GM19043 (cell line): ENCODE data around the gene PYGO1.
A peak's percentile ranks its signal among the peaks of the same experiment; 100 is the strongest.
"Not testable (repeated sequence)": the region's sequence is repeated elsewhere in the genome, so short reads cannot be mapped to it uniquely, and the experiment has no call there.

Experiments used
- ATAC-seq: cut with Tn5 transposase; IDR thresholded peaks from one replicate; pipeline ENCODE4 v1.9.1; 2021; ENCODE audit warnings: low read depth; ENCODE audit not compliant: unreplicated experiment

Gene PYGO1

DNA sequence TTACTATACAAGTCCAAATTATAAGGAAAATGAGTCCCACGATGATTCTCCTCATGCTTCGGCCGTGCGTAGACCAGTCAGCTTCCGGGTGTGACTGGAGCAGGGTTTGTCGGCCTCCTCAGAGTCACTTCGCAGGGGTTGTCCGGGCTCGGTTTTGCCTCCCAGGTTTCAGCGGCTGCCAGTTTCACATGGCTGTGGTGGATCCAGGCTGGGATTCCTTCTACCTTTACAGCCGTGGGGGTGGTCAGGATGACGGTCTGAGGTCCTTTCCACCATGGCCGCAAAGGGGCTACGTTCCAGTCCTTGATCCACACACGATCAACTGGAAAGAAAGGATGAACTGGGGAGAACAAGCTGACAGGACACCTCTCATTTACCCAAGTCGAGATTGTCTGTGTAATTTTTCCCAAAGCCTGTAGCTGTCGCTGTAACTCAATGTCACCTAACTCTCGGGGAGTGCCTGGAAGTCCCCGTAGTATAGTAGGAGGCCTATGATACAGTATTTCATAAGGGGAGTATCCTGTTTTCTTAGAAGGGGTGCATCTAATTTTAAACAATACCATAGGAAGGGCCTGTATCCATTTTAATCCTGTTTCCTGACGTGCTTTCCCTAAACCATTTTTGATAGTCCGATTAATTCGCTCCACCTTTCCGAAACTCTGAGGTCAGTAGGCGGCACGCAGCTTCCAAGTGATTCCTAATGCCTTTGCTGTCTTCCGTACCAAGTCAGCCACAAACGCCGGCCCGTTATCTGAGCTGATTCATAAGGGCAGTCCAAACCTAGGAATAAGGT, 74.3 kb downstream of the PYGO1 start:
- not testable (repeated sequence) for ATAC-seq

DNA sequence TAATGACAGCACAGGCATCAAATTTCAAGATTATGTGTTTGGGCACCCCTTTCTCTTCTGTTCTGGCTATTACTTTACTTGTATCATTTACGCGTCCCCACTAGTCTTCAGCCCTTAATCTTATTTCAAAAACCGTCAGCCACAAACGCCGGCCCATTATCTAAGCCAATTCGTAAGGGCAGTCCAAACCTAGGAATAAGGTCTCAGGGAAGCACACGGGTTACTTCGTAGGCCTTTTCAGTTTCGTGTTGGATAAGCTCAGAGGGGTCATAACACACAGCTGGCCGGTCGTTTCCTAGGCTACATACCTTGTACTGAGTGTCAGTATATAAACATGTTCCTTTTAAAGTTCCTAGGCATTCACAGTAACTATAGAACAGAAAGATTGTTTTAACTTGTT, 75.0 kb downstream of the PYGO1 start:
- no peak for ATAC-seq

DNA sequence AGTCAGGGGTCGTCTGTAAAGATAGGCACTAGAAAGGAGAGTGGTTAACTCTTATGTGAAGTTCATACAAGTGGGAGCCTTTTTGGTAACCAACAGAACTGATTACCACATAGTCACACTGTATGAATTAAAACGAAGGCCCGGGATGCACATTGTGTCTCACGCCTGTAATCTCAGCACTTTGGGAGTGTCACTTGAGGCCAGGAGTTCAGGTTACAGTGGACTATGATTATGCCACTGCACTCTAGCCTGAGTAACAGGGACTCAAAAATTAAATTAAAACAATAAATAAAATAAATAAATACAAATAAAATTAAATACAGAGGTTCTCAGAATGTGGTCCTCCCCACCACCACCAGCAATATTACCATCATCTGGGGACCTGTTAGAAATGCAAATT, 80.6 kb downstream of the PYGO1 start:
- ATAC-seq = no peak

DNA sequence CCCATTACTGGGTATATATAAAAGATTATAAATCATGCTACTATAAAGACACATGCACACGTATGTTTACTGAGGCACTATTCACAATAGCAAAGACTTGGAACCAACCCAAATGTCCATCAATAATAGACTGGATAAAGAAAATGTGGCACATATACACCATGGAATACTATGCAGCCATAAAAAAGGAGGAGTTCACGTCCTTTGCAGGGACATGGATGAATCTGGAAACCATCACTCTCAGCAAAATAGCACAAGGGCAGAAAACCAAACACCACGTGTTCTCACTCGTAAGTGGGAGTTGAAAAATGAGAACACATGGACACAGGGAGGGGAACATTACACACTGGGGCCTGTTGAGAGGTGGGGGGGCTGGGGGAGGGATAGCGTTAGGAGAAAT, 82.7 kb downstream of the PYGO1 start:
- ATAC-seq = not testable (repeated sequence)

DNA sequence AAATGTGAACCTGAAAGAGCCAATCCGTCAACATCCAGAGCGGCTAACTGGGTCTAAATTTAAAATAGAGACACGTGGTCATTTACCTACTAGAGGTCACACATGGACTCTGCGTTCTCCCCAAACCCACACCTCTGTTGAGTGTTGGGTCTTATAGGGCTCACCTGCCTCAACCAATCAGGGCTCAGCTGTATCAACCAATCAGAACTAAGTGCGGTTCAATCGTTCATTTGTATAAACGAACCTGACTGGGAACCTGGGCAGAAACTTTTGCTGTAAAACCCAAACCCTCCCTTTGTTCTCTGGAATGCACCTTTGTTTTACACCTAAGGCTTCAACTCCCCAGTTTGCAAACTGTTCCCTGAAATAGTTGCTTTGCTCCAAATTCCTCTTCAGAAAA, 89.0 kb downstream of the PYGO1 start:
- ATAC-seq = no peak

DNA sequence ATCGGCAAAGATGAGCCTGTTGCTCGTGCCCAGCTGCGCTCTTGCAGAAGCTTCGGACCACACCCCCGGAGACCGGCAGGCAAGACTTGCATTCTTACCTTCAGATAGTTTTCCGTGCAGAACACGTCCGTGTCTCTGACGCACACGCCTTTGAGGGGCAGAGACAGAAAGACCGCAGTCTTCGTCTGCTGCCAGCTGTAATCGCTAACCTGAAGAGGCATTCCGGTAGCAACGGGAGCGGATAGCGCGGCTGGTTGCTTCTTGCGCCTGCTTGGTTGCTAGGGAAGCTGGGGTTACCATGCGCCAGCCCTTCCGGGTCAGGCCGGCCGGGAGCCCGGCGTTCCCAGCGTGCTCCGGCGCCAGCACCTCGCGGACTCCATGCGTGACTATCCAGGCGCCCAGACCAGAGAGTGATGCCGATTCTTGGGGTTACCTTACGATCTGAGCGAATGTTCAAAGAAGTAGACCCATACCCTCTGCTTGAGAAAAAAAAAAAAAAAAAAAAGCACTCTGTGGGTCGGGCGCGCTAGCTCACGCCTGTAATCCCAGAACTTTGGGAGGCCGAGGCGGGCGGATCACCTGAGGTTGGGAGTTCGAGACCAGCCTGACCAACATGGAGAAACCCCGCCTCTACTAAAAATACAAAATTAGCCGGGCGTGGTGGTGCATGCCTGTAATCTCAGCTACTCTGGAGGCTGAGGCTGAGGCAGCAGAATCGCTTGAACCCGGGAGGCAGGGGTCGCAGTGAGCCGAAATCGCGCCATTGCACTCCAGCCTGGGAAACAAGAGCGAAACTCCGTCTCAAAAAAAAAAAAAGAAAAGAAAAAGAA, 89.8 kb downstream of the PYGO1 start:
- peak; percentile 99 for ATAC-seq

DNA sequence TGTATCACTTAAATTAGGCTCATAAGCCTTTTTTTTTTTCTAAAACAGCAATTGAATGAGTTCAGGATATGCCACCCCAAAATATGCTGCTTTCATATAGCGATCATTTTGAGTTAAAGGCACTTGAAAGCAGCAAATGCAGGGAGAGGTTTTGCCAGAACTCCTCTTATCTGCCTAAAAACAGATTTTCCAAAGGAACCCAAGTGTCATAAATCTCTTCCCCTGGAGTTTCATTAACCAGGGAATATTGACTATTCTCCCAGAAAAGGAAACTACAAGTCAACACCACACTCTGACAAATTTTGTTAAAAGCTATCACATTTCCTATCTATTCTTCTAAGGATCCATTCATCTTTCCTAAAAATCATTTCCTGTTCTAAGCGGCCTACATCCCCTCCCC, 91.4 kb downstream of the PYGO1 start:
- ATAC-seq = no peak

DNA sequence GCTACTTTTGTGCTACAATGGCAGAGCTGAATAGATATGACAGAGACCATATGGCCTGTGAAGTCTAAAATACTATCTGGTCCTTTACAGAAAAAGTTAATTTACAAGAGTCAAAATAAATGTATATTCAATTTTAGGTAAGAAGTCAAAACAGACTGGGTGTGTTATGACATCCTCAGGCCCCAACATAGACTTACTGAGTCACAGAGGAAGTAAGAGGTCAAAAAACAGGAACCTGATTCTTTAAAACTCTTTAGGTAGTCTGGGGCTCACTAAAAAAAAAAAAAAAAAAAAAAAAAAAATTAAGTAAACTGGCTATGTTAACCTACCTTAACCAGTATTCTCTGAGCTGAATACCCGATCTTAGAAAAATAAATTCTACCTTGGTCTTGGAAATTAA, 93.2 kb downstream of the PYGO1 start:
- ATAC-seq = no peak

DNA sequence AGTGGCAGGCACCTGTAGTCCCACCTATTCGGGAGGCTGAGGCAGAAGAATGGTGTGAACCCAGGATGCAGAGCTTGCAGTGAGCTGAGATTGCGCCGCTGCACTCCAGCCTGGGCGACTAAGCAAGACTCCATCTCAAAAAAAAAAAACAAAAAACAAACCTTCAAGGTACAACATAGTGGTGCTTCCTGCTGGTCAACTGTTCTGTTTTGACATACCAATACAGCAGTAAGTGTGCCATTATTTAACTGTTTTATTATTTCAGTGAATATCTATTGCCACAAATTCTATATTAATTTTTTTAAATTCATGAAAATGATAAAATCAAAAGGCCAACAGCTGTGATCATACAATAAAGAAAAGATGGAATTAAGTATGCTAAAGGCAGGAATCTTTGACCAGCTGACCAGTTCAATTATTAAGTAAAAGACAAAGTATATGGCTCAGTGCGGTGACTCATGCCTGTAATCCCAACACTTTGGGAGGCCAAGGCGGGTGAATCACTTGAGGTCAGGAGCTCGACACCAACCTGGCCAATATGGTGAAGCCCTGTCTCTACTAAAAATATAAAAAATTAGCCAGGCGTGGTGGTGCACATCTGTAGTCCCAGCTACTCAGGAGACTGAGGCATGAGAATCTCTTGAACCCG, 99.1 kb downstream of the PYGO1 start:
- ATAC-seq = not testable (repeated sequence)
